ENCODE measurements around the gene SSPN.

DNA sequence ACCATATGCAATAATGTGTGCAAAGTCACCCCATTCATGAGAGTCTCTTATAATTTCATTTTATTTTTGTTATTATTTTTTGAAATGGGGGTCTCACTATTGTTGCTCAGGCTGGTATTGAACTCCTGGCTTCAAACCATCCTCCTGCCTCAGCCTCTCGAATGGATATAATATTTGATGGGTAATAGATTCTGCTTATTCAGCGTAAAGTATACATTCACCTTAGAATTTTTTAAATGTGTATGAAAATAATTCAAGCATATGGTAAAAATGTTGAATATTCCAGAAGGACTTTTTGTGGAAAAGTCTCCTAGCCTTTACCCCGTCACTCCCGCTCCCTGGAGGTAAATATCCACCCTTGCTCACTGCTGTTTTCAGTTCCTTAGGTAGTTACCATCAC is 23.4 kb upstream of the SSPN start:
- TF ChIP-seq, protein P1, sequence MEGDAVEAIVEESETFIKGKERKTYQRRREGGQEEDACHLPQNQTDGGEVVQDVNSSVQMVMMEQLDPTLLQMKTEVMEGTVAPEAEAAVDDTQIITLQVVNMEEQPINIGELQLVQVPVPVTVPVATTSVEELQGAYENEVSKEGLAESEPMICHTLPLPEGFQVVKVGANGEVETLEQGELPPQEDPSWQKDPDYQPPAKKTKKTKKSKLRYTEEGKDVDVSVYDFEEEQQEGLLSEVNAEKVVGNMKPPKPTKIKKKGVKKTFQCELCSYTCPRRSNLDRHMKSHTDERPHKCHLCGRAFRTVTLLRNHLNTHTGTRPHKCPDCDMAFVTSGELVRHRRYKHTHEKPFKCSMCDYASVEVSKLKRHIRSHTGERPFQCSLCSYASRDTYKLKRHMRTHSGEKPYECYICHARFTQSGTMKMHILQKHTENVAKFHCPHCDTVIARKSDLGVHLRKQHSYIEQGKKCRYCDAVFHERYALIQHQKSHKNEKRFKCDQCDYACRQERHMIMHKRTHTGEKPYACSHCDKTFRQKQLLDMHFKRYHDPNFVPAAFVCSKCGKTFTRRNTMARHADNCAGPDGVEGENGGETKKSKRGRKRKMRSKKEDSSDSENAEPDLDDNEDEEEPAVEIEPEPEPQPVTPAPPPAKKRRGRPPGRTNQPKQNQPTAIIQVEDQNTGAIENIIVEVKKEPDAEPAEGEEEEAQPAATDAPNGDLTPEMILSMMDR (IDR thresholded peaks at IDR 0.05) = no peak
- TF ChIP-seq POLR2AphosphoS5 (IDR thresholded peaks at IDR 0.05; ENCODE audit: insufficient read depth in 1 of 2, low read depth in 1 of 2) = no peak
